CD14-positive monocyte (primary cell): ENCODE results near the gene RHOU. TPM values are rescaled to one million over a fixed set of nuclear protein-coding genes. Genes with fewer than 3 reads are reported as not detected.
A peak's percentile ranks its signal among the peaks of the same experiment; 100 is the strongest.

Experiments
- DNase-seq, 3 donors: peaks; one replicate each; pipeline ENCODE4 v3.0.0-alpha.2; 2011 to 2022
- H2AFZ ChIP-seq: 2 replicates; pipeline ENCODE4 v1.6.0; 2012; ENCODE audit warnings: mild to moderate bottlenecking, low read depth, low read length, inconsistent platforms; ENCODE audit not compliant: insufficient read depth, poor library complexity, severe bottlenecking
- H3K27ac ChIP-seq, 2 donors: 1 replicate in 1 of 2; 2 replicates in 1 of 2; pipeline ENCODE4 v1.5.1; 2012 to 2013; ENCODE audit warnings: low read length in 2 of 2, control low read depth in 1 of 2, inconsistent platforms in 1 of 2, low read depth in 1 of 2, mild to moderate bottlenecking in 1 of 2
- H3K27me3 ChIP-seq, 2 donors: one replicate each; pipeline versions ENCODE4 v1.6.0 to v1.6.1; 2011 to 2013; ENCODE audit warnings: low read length in 2 of 2; ENCODE audit not compliant: control insufficient read depth in 2 of 2, insufficient read depth in 2 of 2
- H3K36me3 ChIP-seq, 2 donors: replicated peaks in 1 of 2; 1 replicate in 1 of 2; 2 replicates in 1 of 2; pipeline versions ENCODE4 v1.5.1 to v1.6.1; 2012 to 2013; ENCODE audit warnings: low read length in 2 of 2, control low read depth in 1 of 2, inconsistent platforms in 1 of 2, mild to moderate bottlenecking in 1 of 2; ENCODE audit not compliant: insufficient read depth in 2 of 2, control insufficient read depth in 1 of 2
- H3K4me1 ChIP-seq, 2 donors: 1 replicate in 1 of 2; 2 replicates in 1 of 2; pipeline versions ENCODE4 v1.5.1 to v1.6.1; 2012 to 2013; ENCODE audit warnings: low read length in 2 of 2, control low read depth in 1 of 2, inconsistent platforms in 1 of 2, mild to moderate bottlenecking in 1 of 2, moderate library complexity in 1 of 2; ENCODE audit not compliant: insufficient read depth in 2 of 2, control insufficient read depth in 1 of 2
- H3K4me2 ChIP-seq: replicated peaks from 2 replicates; pipeline ENCODE3; 2012; ENCODE audit warnings: low read length, moderate library complexity, mild to moderate bottlenecking; ENCODE audit not compliant: poor library complexity, severe bottlenecking; ENCODE audit errors: extremely low read depth
- H3K4me3 ChIP-seq, 3 experiments: fragments of 200-600 bp in 1 of 3; sonication (generic) in 1 of 3; replicated peaks in 1 of 3; 1 replicate in 2 of 3; 2 replicates in 1 of 3; pipeline ENCODE4 v1.5.1; 2011 to 2013; ENCODE audit warnings: low read length in 3 of 3, mild to moderate bottlenecking in 3 of 3, control low read depth in 2 of 3, low read depth in 2 of 3, inconsistent platforms in 1 of 3, moderate library complexity in 1 of 3
- H3K79me2 ChIP-seq: 2 replicates; pipeline ENCODE4 v1.6.0; 2012; ENCODE audit warnings: mild to moderate bottlenecking, control low read depth, inconsistent platforms, low read length, moderate library complexity; ENCODE audit not compliant: insufficient read depth
- H3K9ac ChIP-seq: 2 replicates; pipeline ENCODE4 v1.6.0; 2017; ENCODE audit warnings: low read length, mild to moderate bottlenecking; ENCODE audit not compliant: insufficient read depth, poor library complexity, severe bottlenecking
- H3K9me3 ChIP-seq, 2 donors: replicated peaks in 1 of 2; 1 replicate in 1 of 2; 2 replicates in 1 of 2; pipeline versions ENCODE4 v1.5.1 to v1.6.1; 2012 to 2013; ENCODE audit warnings: low read length in 2 of 2, control low read depth in 1 of 2; ENCODE audit not compliant: control insufficient read depth in 1 of 2, insufficient read depth in 1 of 2
- H4K20me1 ChIP-seq: 2 replicates; pipeline ENCODE4 v1.6.0; 2012; ENCODE audit warnings: mild to moderate bottlenecking, low read length, control low read depth, moderate library complexity; ENCODE audit not compliant: insufficient read depth
- H3K27ac Mint-ChIP-seq, 7 donors: one replicate each; pipeline ENCODE4 v1.8.0; 2020; ENCODE audit warnings: mild to moderate bottlenecking in 7 of 7, mixed read lengths in 7 of 7, moderate library complexity in 6 of 7, inconsistent platforms in 2 of 7
- H3K27me3 Mint-ChIP-seq, 3 donors: one replicate each; pipeline ENCODE4 v1.8.0; 2021 to 2022; ENCODE audit warnings: low read depth in 3 of 3, mild to moderate bottlenecking in 3 of 3, mixed read lengths in 3 of 3, moderate library complexity in 3 of 3, inconsistent platforms in 1 of 3
- H3K36me3 Mint-ChIP-seq, 2 donors: one replicate each; pipeline ENCODE4 v1.8.0; 2020; ENCODE audit warnings: mixed read lengths in 2 of 2, inconsistent platforms in 1 of 2, mild to moderate bottlenecking in 1 of 2
- H3K4me1 Mint-ChIP-seq: one replicate; pipeline ENCODE4 v1.8.0; 2020; ENCODE audit warnings: mild to moderate bottlenecking, mixed read lengths
- H3K4me3 Mint-ChIP-seq, 2 donors: one replicate each; pipeline ENCODE4 v1.8.0; 2020; ENCODE audit warnings: mild to moderate bottlenecking in 2 of 2, mixed read lengths in 2 of 2, moderate library complexity in 1 of 2
- H3K9me3 Mint-ChIP-seq, 7 donors: one replicate each; pipeline ENCODE4 v1.8.0; 2020 to 2022; ENCODE audit warnings: mixed read lengths in 7 of 7, mild to moderate bottlenecking in 6 of 7, moderate library complexity in 6 of 7, inconsistent platforms in 2 of 7
- CTCF ChIP-seq: fragments of 200-600 bp; IDR thresholded peaks from one replicate; pipeline ENCODE4 v1.8.0; 2022; ENCODE audit warnings: antibody characterized with exemption, mild to moderate bottlenecking
- whole genome bisulfite sequencing: methylation state at CpG from one replicate; pipeline ENCODE4 v1.1.5; 2013; ENCODE audit warnings: missing lambda C conversion rate; ENCODE audit not compliant: insufficient coverage; 5-methylcytosine and 5-hydroxymethylcytosine counted together
- intact Hi-C, 2 donors: fragments of 100-400 bp; cut with micrococcal nuclease; formaldehyde crosslinking; loops; one replicate each; pipeline versions ENCODE4 v1.15.0 to v1.15.1; 2023
- polyA minus RNA-seq: library from RNA; depleted of rRNA, polyadenylated mRNA; stranded (reverse); fragments of >200 nt; gene quantifications from 2 replicates; pipeline ENCODE4 v1.2.3, GENCODE V29; 2012
- polyA plus RNA-seq, 3 donors: library from polyadenylated mRNA; depleted of rRNA in 1 of 3; unstranded in 2 of 3; stranded (reverse) in 1 of 3; fragments of 300-500 nt in 2 of 3; fragments of >200 nt in 1 of 3; fragmentation: Illumina TruSeq in 2 of 3; gene quantifications; 1 replicate in 2 of 3; 2 replicates in 1 of 3; pipeline ENCODE4 v1.2.3, GENCODE V29; 2012 to 2021
- total RNA-seq, 12 experiments: library from RNA in 1 of 12; stranded (reverse) in 1 of 12; fragments of 120-200 nt in 1 of 12; gene quantifications; one replicate each; pipeline ENCODE4 v1.2.4 and lab custom pipeline; 2013 to 2026; ENCODE audit warnings: mixed read lengths in 6 of 12, inconsistent platforms in 1 of 12

RHOU gene
- total RNA-seq (2013) = 22.4 TPM
- polyA plus RNA-seq (10 to 100 TPM in 1 of 3 donors, 1 to 10 TPM in 2; 4.1 to 11.6 (median 4.8) TPM), polyA minus RNA-seq (10.0 and 17.5 TPM in 2 replicates), total RNA-seq (lab: John Stamatoyannopoulos, UW) (32.1 to 255 (median 52.5) reads per million in 11 experiments)

- Histone ChIP-seq H3K79me2 (peaks cover 48% of the 10 kb centered on the region), H3K4me2 (peak within 1 kb of the TSS; percentile 97), H3K4me3 (peak within 1 kb of the TSS; percentile 62 to 93 (median 62)), H2AFZ (peak within 1 kb of the TSS; percentile 77), H4K20me1 (peaks cover 31% of the 10 kb centered on the region), H3K9ac (peak within 1 kb of the TSS; percentile 81), H3K9me3 (no peaks in the 10 kb centered on the region), H3K27me3 (no peaks in the 10 kb centered on the region), H3K36me3 (peaks cover 5 to 21% of the 10 kb centered on the region in 2 donors), H3K27ac (peak within 1 kb of the TSS; percentile 25 to 87), H3K4me1 (peaks cover 36 to 39% of the 10 kb centered on the region in 2 donors)
- Mint-ChIP-seq H3K4me1 (peaks cover 42% of the 10 kb centered on the region), H3K27me3 (peaks cover 2 to 6% (median 3%) of the 10 kb centered on the region in 3 donors), H3K36me3 (peaks cover 18 to 24% of the 10 kb centered on the region in 2 donors), H3K9me3 (no peaks in the 10 kb centered on the region), H3K27ac (peak within 1 kb of the TSS in 6 of 7 donors; percentile 60 to 93 (median 92)), H3K4me3 (peak within 1 kb of the TSS; percentile 98 to 99)
- peak; percentile 98 for TF ChIP-seq CTCF
- intact Hi-C loops = loop anchor here (1.0 to 10.0 kb wide), 3 partner anchors 200 to 492 kb away; no protein-coding TSS in a partner anchor
- peak; percentile 67 to 78 (median 69) for DNase-seq
- WGBS = 1% methylated on average over 99 of the region's 107 CpGs
Measured at GRCh38 chr1:228734881-228735801, at the start of gene RHOU. Gene RHOU (plus strand): TSS chr1:228735479. CDS start chr1:228735743, 264 bp downstream.

- Mint-ChIP-seq H3K36me3 (no peaks in the 10 kb centered on the region), H3K27me3 (peaks cover 0 to 5% (median 4%) of the 10 kb centered on the region in 3 donors), H3K27ac (no peak overlapping the region), H3K4me3 (no peak overlapping the region), H3K4me1 (peaks cover 15% of the 10 kb centered on the region), H3K9me3 (no peaks in the 10 kb centered on the region)
- no peak for DNase-seq
- no peak overlapping the region for H2AFZ ChIP-seq
- H3K36me3 ChIP-seq = no peaks in the 10 kb centered on the region
- no peaks in the 10 kb centered on the region for H3K9me3 ChIP-seq
- 95% methylated on average over 6 of the region's 6 CpGs for WGBS
- no peak overlapping the region for H3K4me2 ChIP-seq
- no peaks in the 10 kb centered on the region for H4K20me1 ChIP-seq
- H3K4me1 ChIP-seq = peaks cover 8 to 13% of the 10 kb centered on the region in 2 donors
- no peak overlapping the region for H3K27ac ChIP-seq
- no peaks in the 10 kb centered on the region for H3K27me3 ChIP-seq
- no peak overlapping the region for H3K9ac ChIP-seq
- H3K4me3 ChIP-seq = no peak overlapping the region
- intact Hi-C loops = no loop called here
- no peak for TF ChIP-seq CTCF
- no peaks in the 10 kb centered on the region for H3K79me2 ChIP-seq
Measured at GRCh38 chr1:228687587-228687986, 47.7 kb upstream of the RHOU start.
